ENCODE data around the gene PHAF1.

- TF ChIP-seq ISL1 (CRISPR knock-in tag; IDR thresholded peaks at IDR 0.05) (no peak), TCF4 (CRISPR knock-in tag; IDR thresholded peaks at IDR 0.05; ENCODE audit: borderline replicate concordance) (no peak), ZFP3 (CRISPR knock-in tag; IDR thresholded peaks at IDR 0.05) (no peak), ARNTL (CRISPR knock-in tag; IDR thresholded peaks at IDR 0.05; ENCODE audit: borderline replicate concordance, low read depth) (no peak), ZNF8 (CRISPR knock-in tag; IDR thresholded peaks at IDR 0.05) (no peak), OSR1 (CRISPR knock-in tag; IDR thresholded peaks at IDR 0.05) (no peak), ZFP30 (CRISPR knock-in tag; IDR thresholded peaks at IDR 0.05) (no peak), PATZ1 (CRISPR knock-in tag; IDR thresholded peaks at IDR 0.05; ENCODE audit: borderline replicate concordance) (no peak)
Measured at GRCh38 chr16:67129422-67129821, 19.7 kb downstream of the PHAF1 start.
